ENCODE results near the gene TACSTD2.

DNA sequence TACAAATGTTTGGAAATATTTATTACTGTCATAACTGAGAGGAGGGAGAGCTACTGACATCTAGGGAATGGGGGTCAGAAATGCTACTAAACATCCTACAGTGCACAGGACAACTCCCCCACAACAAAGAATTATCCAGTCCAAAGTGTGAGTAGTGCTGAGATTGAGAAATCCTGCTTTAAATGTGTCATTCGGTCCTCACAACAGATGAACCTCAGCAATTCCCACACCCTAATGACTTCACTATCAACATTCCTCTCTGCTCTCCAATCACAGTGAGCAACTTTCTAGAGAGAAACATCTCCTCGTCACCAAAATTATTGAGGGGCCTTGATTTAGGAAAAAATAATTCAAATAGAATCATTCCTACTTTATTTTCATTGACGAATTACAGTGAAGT lies 48.5 kb downstream of the TACSTD2 start:
- TF ChIP-seq FOXM1 (IDR thresholded peaks at IDR 0.05; ENCODE audit: borderline replicate concordance) (no peak), SP1 (IDR thresholded peaks at IDR 0.05) (no peak), FOXA1 (IDR thresholded peaks at IDR 0.05) (no peak), ELF4 (IDR thresholded peaks at IDR 0.05) (no peak), SUZ12 (IDR thresholded peaks at IDR 0.05) (no peak), CTBP1 (IDR thresholded peaks at IDR 0.05; ENCODE audit: borderline replicate concordance) (no peak), ARNT (IDR thresholded peaks at IDR 0.05) (no peak), NFRKB (IDR thresholded peaks at IDR 0.05) (no peak), HDGF (IDR thresholded peaks at IDR 0.05; ENCODE audit: borderline replicate concordance) (no peak), FOXK2 (IDR thresholded peaks at IDR 0.05) (no peak)

Measured in HEK293T (cell line).